H9 (cell line): ENCODE measurements around the gene WDR37. TPM values are rescaled to one million over a fixed set of nuclear protein-coding genes. Genes with fewer than 3 reads are reported as not detected.
A peak's percentile ranks its signal among the peaks of the same experiment; 100 is the strongest.

Experiments
- DNase-seq: peaks from one replicate; pipeline ENCODE4 v3.0.0-alpha.2; 2017
- H2AFZ ChIP-seq: one replicate; pipeline ENCODE4 v1.6.1; 2013; ENCODE audit warnings: mild to moderate bottlenecking, low read length, control low read depth, moderate library complexity
- H2AK5ac ChIP-seq: 2 replicates; pipeline ENCODE4 v1.6.1; 2013; ENCODE audit warnings: low read length, control low read depth, mixed read lengths; ENCODE audit not compliant: insufficient read length
- H2BK120ac ChIP-seq: one replicate; pipeline ENCODE4 v1.6.1; 2013; ENCODE audit warnings: low read depth, mild to moderate bottlenecking, low read length, control low read depth, inconsistent platforms; ENCODE audit not compliant: poor library complexity, severe bottlenecking
- H2BK12ac ChIP-seq: 2 replicates; pipeline ENCODE4 v1.6.1; 2013; ENCODE audit warnings: low read length, control low read depth, mixed read lengths, low read depth; ENCODE audit not compliant: insufficient read length
- H2BK15ac ChIP-seq: 2 replicates; pipeline ENCODE4 v1.6.1; 2013; ENCODE audit warnings: low read depth, low read length, control low read depth
- H2BK20ac ChIP-seq: one replicate; pipeline ENCODE4 v1.6.1; 2013; ENCODE audit warnings: low read depth, mild to moderate bottlenecking, low read length, control low read depth, inconsistent platforms; ENCODE audit not compliant: poor library complexity, severe bottlenecking
- H2BK5ac ChIP-seq: 2 replicates; pipeline ENCODE4 v1.6.1; 2013; ENCODE audit warnings: low read length, control low read depth, mixed read lengths; ENCODE audit not compliant: insufficient read length
- H3K14ac ChIP-seq: 2 replicates; pipeline ENCODE4 v1.6.1; 2013; ENCODE audit warnings: low read length, control low read depth; ENCODE audit not compliant: insufficient read depth
- H3K18ac ChIP-seq: 2 replicates; pipeline ENCODE4 v1.6.1; 2013; ENCODE audit warnings: low read depth, mild to moderate bottlenecking, mixed read lengths, low read length, control low read depth; ENCODE audit not compliant: insufficient read length
- H3K23ac ChIP-seq: 2 replicates; pipeline ENCODE4 v1.6.1; 2013; ENCODE audit warnings: low read length, control low read depth, mixed read lengths, low read depth; ENCODE audit not compliant: insufficient read length
- H3K23me2 ChIP-seq: 2 replicates; pipeline ENCODE4 v1.6.1; 2013; ENCODE audit warnings: low read depth, mild to moderate bottlenecking, mixed read lengths, low read length, control low read depth; ENCODE audit not compliant: insufficient read length, poor library complexity, severe bottlenecking
- H3K27ac ChIP-seq: 2 replicates; pipeline ENCODE4 v1.5.1; 2013; ENCODE audit warnings: low read length, control low read depth, mixed read lengths, low read depth; ENCODE audit not compliant: insufficient read length
- H3K27me3 ChIP-seq: 2 replicates; pipeline ENCODE4 v1.6.1; 2013; ENCODE audit warnings: low read length, control low read depth, inconsistent platforms; ENCODE audit not compliant: insufficient read depth
- H3K4ac ChIP-seq: 2 replicates; pipeline ENCODE4 v1.6.1; 2013; ENCODE audit warnings: low read depth, mild to moderate bottlenecking, control low read depth, inconsistent platforms, low read length, moderate library complexity
- H3K4me1 ChIP-seq: 2 replicates; pipeline ENCODE4 v1.6.1; 2013; ENCODE audit warnings: low read length, control low read depth, inconsistent platforms; ENCODE audit not compliant: insufficient read depth
- H3K4me2 ChIP-seq: 2 replicates; pipeline ENCODE4 v1.6.1; 2013; ENCODE audit warnings: low read length, control low read depth, mixed read lengths; ENCODE audit not compliant: insufficient read length, insufficient read depth
- H3K56ac ChIP-seq: 2 replicates; pipeline ENCODE4 v1.6.1; 2013; ENCODE audit warnings: low read depth, mild to moderate bottlenecking, mixed read lengths, low read length, control low read depth; ENCODE audit not compliant: insufficient read length
- H3K79me1 ChIP-seq: 2 replicates; pipeline ENCODE4 v1.6.1; 2013; ENCODE audit warnings: low read depth, mild to moderate bottlenecking, moderate library complexity, low read length, control low read depth, inconsistent platforms; ENCODE audit not compliant: insufficient read depth, poor library complexity, severe bottlenecking
- H3K79me2 ChIP-seq: 2 replicates; pipeline ENCODE4 v1.6.1; 2013; ENCODE audit warnings: low read length, control low read depth, inconsistent platforms; ENCODE audit not compliant: insufficient read depth
- H3K9ac ChIP-seq: 2 replicates; pipeline ENCODE4 v1.6.1; 2013; ENCODE audit warnings: low read length, control low read depth, mixed read lengths; ENCODE audit not compliant: insufficient read length; ENCODE audit errors: extremely low read depth
- H3K9me3 ChIP-seq: one replicate; pipeline ENCODE4 v1.6.1; 2013; ENCODE audit warnings: low read depth, low read length, inconsistent platforms; ENCODE audit not compliant: control insufficient read depth
- H3T11ph ChIP-seq: one replicate; pipeline ENCODE4 v1.6.1; 2013; ENCODE audit warnings: mild to moderate bottlenecking, low read length, control low read depth, inconsistent platforms
- H4K20me1 ChIP-seq: one replicate; pipeline ENCODE4 v1.6.1; 2013; ENCODE audit not compliant: control insufficient read depth, insufficient read length, insufficient read depth
- H4K5ac ChIP-seq: 2 replicates; pipeline ENCODE4 v1.6.1; 2013; ENCODE audit warnings: low read depth, mild to moderate bottlenecking, mixed read lengths, low read length, control low read depth; ENCODE audit not compliant: insufficient read length
- H4K8ac ChIP-seq: replicated peaks from 2 replicates; pipeline ENCODE4 v1.6.1; 2013; ENCODE audit warnings: low read length, control low read depth, mixed read lengths, low read depth; ENCODE audit not compliant: insufficient read length
- H4K91ac ChIP-seq: 2 replicates; pipeline ENCODE4 v1.6.1; 2013; ENCODE audit warnings: low read depth, mild to moderate bottlenecking, moderate library complexity, mixed read lengths, low read length, control low read depth; ENCODE audit not compliant: insufficient read length
- H3K27ac Mint-ChIP-seq, 3 experiments: 2 replicates in 2 of 3; 3 replicates in 1 of 3; pipeline ENCODE4 v1.8.0; 2020 to 2021; ENCODE audit warnings: mixed read lengths in 3 of 3, mild to moderate bottlenecking in 1 of 3, moderate library complexity in 1 of 3
- H3K27me3 Mint-ChIP-seq: 2 replicates; pipeline ENCODE4 v1.8.0; 2021; ENCODE audit warnings: low read depth, mild to moderate bottlenecking, moderate library complexity, mixed read lengths
- H3K36me3 Mint-ChIP-seq, 3 experiments: 2 replicates in 2 of 3; 3 replicates in 1 of 3; pipeline ENCODE4 v1.8.0; 2020 to 2021; ENCODE audit warnings: low read depth in 3 of 3, mixed read lengths in 3 of 3; ENCODE audit not compliant: insufficient read depth in 1 of 3
- H3K4me1 Mint-ChIP-seq, 2 experiments: 2 replicates each; pipeline ENCODE4 v1.8.0; 2020; ENCODE audit warnings: mixed read lengths in 2 of 2
- H3K4me3 Mint-ChIP-seq, 2 experiments: 2 replicates in 1 of 2; 3 replicates in 1 of 2; pipeline ENCODE4 v1.8.0; 2020 to 2021; ENCODE audit warnings: mild to moderate bottlenecking in 2 of 2, mixed read lengths in 2 of 2, moderate library complexity in 1 of 2
- H3K9me3 Mint-ChIP-seq, 2 experiments: 2 replicates in 1 of 2; 3 replicates in 1 of 2; pipeline ENCODE4 v1.8.0; 2020; ENCODE audit warnings: mild to moderate bottlenecking in 2 of 2, mixed read lengths in 2 of 2, moderate library complexity in 1 of 2
- WGBS: extraction: QIAGEN DNeasy Blood & Tissue Kit; methylation state at CpG from one replicate; pipeline ENCODE4 v1.1.7; 2013; ENCODE audit warnings: missing lambda C conversion rate, low lambda C conversion rate, mixed read lengths; ENCODE audit not compliant: insufficient read length; ENCODE audit errors: extremely low coverage; 5-methylcytosine and 5-hydroxymethylcytosine counted together
- total RNA-seq: library from RNA; stranded (reverse); gene quantifications from 2 replicates; pipeline ENCODE4 v1.2.1, GENCODE V29; 2021
- TF ChIP-seq, protein P1 (sequence below): fragments of 200-600 bp; sonication (generic); conservative IDR thresholded peaks from 3 replicates; pipeline ENCODE4 v1.8.0; 2021; ENCODE audit warnings: antibody characterized with exemption, mild to moderate bottlenecking

The WDR37 gene
- total RNA-seq, 1 experiment from 2014 or later = 13.1 TPM

DNA sequence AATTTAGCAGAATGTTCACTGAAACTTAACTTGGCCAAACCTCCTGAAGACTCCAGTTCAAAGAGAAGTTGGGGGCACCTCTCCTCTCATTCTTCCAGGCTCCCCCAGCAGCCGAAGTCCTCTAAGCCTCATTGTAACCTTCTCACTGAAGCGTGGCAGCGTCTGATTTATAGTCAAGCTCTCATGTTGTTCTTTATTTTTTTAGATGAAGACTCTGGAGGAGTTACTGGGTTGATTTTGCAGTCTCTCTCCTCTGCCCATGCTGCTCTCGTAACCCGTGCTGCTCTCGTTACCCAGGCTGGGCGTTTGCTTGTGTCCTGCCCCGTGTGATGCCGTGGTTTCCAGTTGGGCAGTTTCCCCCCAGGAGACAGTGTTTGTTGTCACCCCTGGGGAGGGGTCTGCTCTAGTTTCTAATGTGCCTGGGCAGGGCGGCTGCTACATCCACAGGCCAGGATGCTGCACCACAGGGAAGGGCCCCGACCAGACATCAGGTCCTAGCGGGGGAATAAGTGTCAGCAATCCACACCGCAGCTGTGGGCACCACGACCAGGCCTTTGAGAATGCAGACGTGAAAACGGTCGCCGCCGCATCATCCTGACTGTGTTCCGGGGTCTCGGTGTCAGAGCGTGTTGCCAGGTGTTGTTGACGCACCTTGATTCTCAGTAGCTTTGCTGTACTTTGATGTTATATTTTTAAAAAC lies 65.2 kb downstream of the WDR37 start:
- H3K79me1 ChIP-seq = no peaks in the 10 kb centered on the region
- H3K4me1 ChIP-seq = no peaks in the 10 kb centered on the region
- no peaks in the 10 kb centered on the region for H3K23me2 ChIP-seq
- no peak overlapping the region for H2AK5ac ChIP-seq
- no peak overlapping the region for H4K91ac ChIP-seq
- no peak overlapping the region for H4K5ac ChIP-seq
- H3K18ac ChIP-seq = no peak overlapping the region
- H2AFZ ChIP-seq = no peak overlapping the region
- no peak overlapping the region for H2BK120ac ChIP-seq
- no CpG with 5 or more reads among the region's 23 CpGs for WGBS
- no peak overlapping the region for H2BK15ac ChIP-seq
- Mint-ChIP-seq H3K27ac (peak overlapping the region in 2 of 3 experiments; percentile 74 to 85; a peak in 4 of 7 replicates), H3K27me3 (no peaks in the 10 kb centered on the region), H3K4me3 (no peak overlapping the region), H3K9me3 (no peaks in the 10 kb centered on the region; a peak in 1 of 5 replicates), H3K36me3 (peaks cover 22 to 52% (median 45%) of the 10 kb centered on the region in 3 experiments), H3K4me1 (no peaks in the 10 kb centered on the region)
- H3K56ac ChIP-seq = no peak overlapping the region
- no peaks in the 10 kb centered on the region for H3K27me3 ChIP-seq
- no peak overlapping the region for H3K9ac ChIP-seq
- no peak for DNase-seq
- no peaks in the 10 kb centered on the region for H3K79me2 ChIP-seq
- H4K20me1 ChIP-seq = no peaks in the 10 kb centered on the region
- TF ChIP-seq, protein P1, sequence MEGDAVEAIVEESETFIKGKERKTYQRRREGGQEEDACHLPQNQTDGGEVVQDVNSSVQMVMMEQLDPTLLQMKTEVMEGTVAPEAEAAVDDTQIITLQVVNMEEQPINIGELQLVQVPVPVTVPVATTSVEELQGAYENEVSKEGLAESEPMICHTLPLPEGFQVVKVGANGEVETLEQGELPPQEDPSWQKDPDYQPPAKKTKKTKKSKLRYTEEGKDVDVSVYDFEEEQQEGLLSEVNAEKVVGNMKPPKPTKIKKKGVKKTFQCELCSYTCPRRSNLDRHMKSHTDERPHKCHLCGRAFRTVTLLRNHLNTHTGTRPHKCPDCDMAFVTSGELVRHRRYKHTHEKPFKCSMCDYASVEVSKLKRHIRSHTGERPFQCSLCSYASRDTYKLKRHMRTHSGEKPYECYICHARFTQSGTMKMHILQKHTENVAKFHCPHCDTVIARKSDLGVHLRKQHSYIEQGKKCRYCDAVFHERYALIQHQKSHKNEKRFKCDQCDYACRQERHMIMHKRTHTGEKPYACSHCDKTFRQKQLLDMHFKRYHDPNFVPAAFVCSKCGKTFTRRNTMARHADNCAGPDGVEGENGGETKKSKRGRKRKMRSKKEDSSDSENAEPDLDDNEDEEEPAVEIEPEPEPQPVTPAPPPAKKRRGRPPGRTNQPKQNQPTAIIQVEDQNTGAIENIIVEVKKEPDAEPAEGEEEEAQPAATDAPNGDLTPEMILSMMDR = no peak
- H4K8ac ChIP-seq = no peak overlapping the region
- no peak overlapping the region for H3K4ac ChIP-seq
- no peak overlapping the region for H3K14ac ChIP-seq
- H2BK12ac ChIP-seq = no peak overlapping the region
- no peak overlapping the region for H3K4me2 ChIP-seq
- no peak overlapping the region for H2BK20ac ChIP-seq
- H3K9me3 ChIP-seq = no peaks in the 10 kb centered on the region
- no peak overlapping the region for H3K27ac ChIP-seq
- no peak overlapping the region for H2BK5ac ChIP-seq
- no peak overlapping the region for H3T11ph ChIP-seq
- no peak overlapping the region for H3K23ac ChIP-seq
